Endothelial cell of umbilical vein (primary cell): ENCODE data around the gene LGALS7B. TPM values are rescaled to one million over a fixed set of nuclear protein-coding genes. Genes with fewer than 3 reads are reported as not detected.

ENCODE experiments used
- BruUV-seq: library from RNA; stranded (reverse); fragments of 400-500 nt; replicated peaks from 2 replicates; lab custom pipeline; 2021; lab: Mats Ljungman, UMichigan
- CTCF ChIA-PET: fragments of 300-600, 350-600 bp; sonication (Branson Sonifier 250); formaldehyde crosslinking; loops from one replicate; lab custom pipeline; 2021; ENCODE audit warnings: antibody characterized with exemption, inconsistent platforms; lab: Charles Lee
- POLR2A ChIA-PET: fragments of 300-600, 350-600 bp; sonication (Branson Sonifier 250); formaldehyde crosslinking; loops from one replicate; lab custom pipeline; 2021; ENCODE audit warnings: antibody characterized with exemption, inconsistent platforms; lab: Charles Lee
- DNase-seq: peaks from one replicate; pipeline ENCODE4 v3.0.0-alpha.2; 2011; ENCODE audit warnings: low read depth, low spot score
- FAIRE-seq: peaks from 2 replicates; lab custom pipeline; 2011; peaks lifted over from hg19 to GRCh38; lab: Jason Lieb, UNC
- H2AFZ ChIP-seq: 2 replicates; pipeline ENCODE4 v1.6.0; 2012; ENCODE audit warnings: low read depth, low read length, control low read depth, inconsistent platforms
- H3K27ac ChIP-seq: 2 replicates; pipeline ENCODE4 v1.5.1; 2011; ENCODE audit warnings: low read depth, mild to moderate bottlenecking, control low read depth, low read length, moderate library complexity; ENCODE audit not compliant: insufficient read depth
- H3K27me3 ChIP-seq, 2 experiments: 2 replicates each; pipeline versions ENCODE4 v1.6.0 to v1.6.1; 2011; ENCODE audit warnings: low read length in 2 of 2, mixed read lengths in 1 of 2; ENCODE audit not compliant: control insufficient read depth in 2 of 2, insufficient read depth in 2 of 2
- H3K36me3 ChIP-seq, 2 experiments: 2 replicates in 1 of 2; 3 replicates in 1 of 2; pipeline ENCODE4 v1.5.1; 2011; ENCODE audit warnings: low read length in 2 of 2, mild to moderate bottlenecking in 1 of 2, moderate library complexity in 1 of 2; ENCODE audit not compliant: control insufficient read depth in 2 of 2, insufficient read depth in 2 of 2; ENCODE audit errors: extremely low read depth in 1 of 2
- H3K4me1 ChIP-seq: 3 replicates; pipeline ENCODE4 v1.5.1; 2011; ENCODE audit warnings: mild to moderate bottlenecking, low read length; ENCODE audit not compliant: control insufficient read depth, insufficient read depth; ENCODE audit errors: extremely low read depth
- H3K4me2 ChIP-seq: 2 replicates; pipeline ENCODE4 v1.6.1; 2011; ENCODE audit warnings: low read length, control low read depth, mixed read lengths; ENCODE audit not compliant: insufficient read depth
- H3K4me3 ChIP-seq, 3 experiments: fragments of 200-600 bp in 1 of 3; sonication (generic), shearing (Covaris generic) in 1 of 3; replicated peaks in 1 of 3; 2 replicates each; pipeline ENCODE4 v1.5.1; 2011 to 2016; ENCODE audit warnings: control low read depth in 3 of 3, low read length in 3 of 3, mild to moderate bottlenecking in 2 of 3, inconsistent platforms in 1 of 3, low read depth in 1 of 3, moderate library complexity in 1 of 3; ENCODE audit not compliant: insufficient read depth in 1 of 3
- H3K79me2 ChIP-seq: 2 replicates; pipeline ENCODE4 v1.6.0; 2012; ENCODE audit warnings: low read length, inconsistent platforms; ENCODE audit not compliant: control insufficient read depth, insufficient read depth
- H3K9ac ChIP-seq: replicated peaks from 2 replicates; pipeline ENCODE3; 2011; ENCODE audit warnings: low read length, control low read depth; ENCODE audit not compliant: insufficient read depth; ENCODE audit errors: extremely low read depth
- H3K9me1 ChIP-seq: replicated peaks from 3 replicates; pipeline ENCODE4 v1.6.0; 2011; ENCODE audit warnings: mild to moderate bottlenecking, low read length; ENCODE audit not compliant: control insufficient read depth, insufficient read depth; ENCODE audit errors: extremely low read depth
- H3K9me3 ChIP-seq: replicated peaks from 2 replicates; pipeline ENCODE4 v1.5.1; 2012; ENCODE audit warnings: low read length, inconsistent platforms; ENCODE audit not compliant: control insufficient read depth, insufficient read depth
- H4K20me1 ChIP-seq: replicated peaks from 2 replicates; pipeline ENCODE3; 2011; ENCODE audit warnings: mild to moderate bottlenecking, low read length; ENCODE audit not compliant: control insufficient read depth, insufficient read depth; ENCODE audit errors: extremely low read depth
- CTCF ChIP-seq, 2 donors: IDR thresholded peaks; 1 replicate in 1 of 2; 2 replicates in 1 of 2; pipeline ENCODE4 v1.5.1; 2011; ENCODE audit warnings: low read length in 2 of 2, mild to moderate bottlenecking in 2 of 2, moderate library complexity in 2 of 2, control low read depth in 1 of 2, inconsistent platforms in 1 of 2, low read depth in 1 of 2; ENCODE audit not compliant: insufficient read depth in 1 of 2; ENCODE audit errors: extremely low read depth in 1 of 2
- EZH2 ChIP-seq: IDR thresholded peaks from 2 replicates; pipeline ENCODE4 v1.6.1; 2012; ENCODE audit warnings: borderline replicate concordance, low read depth, mild to moderate bottlenecking, moderate library complexity, low read length, inconsistent platforms; ENCODE audit not compliant: severe bottlenecking
- FOS ChIP-seq: IDR thresholded peaks from 2 replicates; pipeline ENCODE4 v1.6.1; 2011; ENCODE audit warnings: mild to moderate bottlenecking, low read length, moderate library complexity, borderline replicate concordance; ENCODE audit not compliant: insufficient read depth
- GATA2 ChIP-seq: IDR thresholded peaks from 2 replicates; pipeline ENCODE4 v1.7.0; 2011; ENCODE audit warnings: low read depth, mild to moderate bottlenecking, moderate library complexity, mixed read lengths, low read length; ENCODE audit not compliant: insufficient read length, insufficient read depth
- JUN ChIP-seq: IDR thresholded peaks from 2 replicates; pipeline ENCODE4 v1.6.1; 2011; ENCODE audit warnings: borderline replicate concordance, low read depth; ENCODE audit not compliant: insufficient read length, insufficient read depth
- MYC ChIP-seq: IDR thresholded peaks from one replicate; pipeline ENCODE4 v1.6.1; 2011; ENCODE audit warnings: mild to moderate bottlenecking, low read depth, low read length
- POLR2A ChIP-seq: IDR thresholded peaks from 2 replicates; pipeline ENCODE4 v1.6.1; 2012; ENCODE audit warnings: low read depth, mild to moderate bottlenecking, control low read depth, low read length
- POLR2AphosphoS5 ChIP-seq: IDR thresholded peaks from 2 replicates; pipeline ENCODE4 v1.6.1; 2012; ENCODE audit warnings: low read depth, mild to moderate bottlenecking, control low read depth, low read length, moderate library complexity; ENCODE audit not compliant: insufficient read depth
- dilution Hi-C: fragments of 300-500 bp; cut with MboI; formaldehyde crosslinking; loops from one replicate; pipeline ENCODE4 v1.15.0; 2019; ENCODE audit warnings: low sequenced_read_pairs; ENCODE audit not compliant: extremely low pct_ligation_motif_present
- intact Hi-C: fragments of 100-400 bp; cut with micrococcal nuclease; formaldehyde crosslinking; loops from one replicate; pipeline ENCODE4 v1.10.0; 2022
- polyA plus RNA-seq, 4 experiments: library from polyadenylated mRNA; depleted of rRNA in 3 of 4; stranded (reverse) in 3 of 4; unstranded in 1 of 4; fragments of >200 nt; gene quantifications; 2 replicates each; pipeline versions ENCODE4 v1.2.1 to v1.2.3, GENCODE V29; 2011 to 2012; ENCODE audit warnings: missing spikeins in 1 of 4
- total RNA-seq: library from RNA; stranded (reverse); gene quantifications from 2 replicates; pipeline ENCODE4 v1.2.3, GENCODE V29; 2021
- TF ChIP-seq, protein P1 (sequence below): IDR thresholded peaks from 2 replicates; pipeline ENCODE4 v1.6.1; 2011; ENCODE audit not compliant: insufficient read depth, insufficient read length

LGALS7B gene
- total and polyA plus RNA-seq, 2 donors (not counting 3 experiments of a cell fraction or from before 2014, with no cell fraction given): not detected

- Histone ChIP-seq H3K36me3 (peaks cover 0 to 13% of the 10 kb centered on the region in 2 experiments), H3K27ac (no peak within 1 kb of the TSS), H3K9me3 (no peaks in the 10 kb centered on the region), H3K4me3 (no peak within 1 kb of the TSS), H3K79me2 (no peaks in the 10 kb centered on the region), H2AFZ (no peak within 1 kb of the TSS), H3K4me2 (no peak within 1 kb of the TSS), H3K27me3 (no peaks in the 10 kb centered on the region), H4K20me1 (no peaks in the 10 kb centered on the region), H3K4me1 (no peaks in the 10 kb centered on the region), H3K9me1 (no peaks in the 10 kb centered on the region), H3K9ac (no peak within 1 kb of the TSS)
- POLR2A ChIA-PET: no interaction called here
- FAIRE-seq (no peak), DNase-seq (no peak)
- BruUV-seq: no TSS peak
- CTCF ChIA-PET: interaction anchor here (1.8 kb wide), 1 partner anchor 43 kb away, joined by 5 read pairs; no protein-coding TSS in a partner anchor
- intact Hi-C loops: no loop called here
- dilution Hi-C loops: no loop called here
- no peak for TF ChIP-seq POLR2AphosphoS5
- TF ChIP-seq EZH2: no peak
- TF ChIP-seq MYC: no peak
- TF ChIP-seq, protein P1, sequence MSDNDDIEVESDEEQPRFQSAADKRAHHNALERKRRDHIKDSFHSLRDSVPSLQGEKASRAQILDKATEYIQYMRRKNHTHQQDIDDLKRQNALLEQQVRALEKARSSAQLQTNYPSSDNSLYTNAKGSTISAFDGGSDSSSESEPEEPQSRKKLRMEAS: no peak
- TF ChIP-seq GATA2: no peak
- TF ChIP-seq POLR2A: no peak
- TF ChIP-seq FOS: no peak
- no peak for TF ChIP-seq JUN
- no peak for TF ChIP-seq CTCF (IDR thresholded peaks at IDR 0.05; ENCODE audit: extremely low read depth in 1 of 2, insufficient read depth in 1 of 2, low read depth in 1 of 2, low read length in 2 of 2)
Measured at GRCh38 chr19:38812841-38813320, 23.9 kb downstream of the LGALS7B start, which contains the start of gene LGALS4. Gene LGALS4 (minus strand): TSS chr19:38812945. CDS start chr19:38812886, 59 bp downstream.
